AG04450 (cell line): ENCODE results near the gene POU1F1. TPM values are rescaled to one million over a fixed set of nuclear protein-coding genes. Genes with fewer than 3 reads are reported as not detected.
A peak's percentile ranks its signal among the peaks of the same experiment; 100 is the strongest.

ENCODE experiments used
- CTCF ChIA-PET: fragments of 300-600, 350-600 bp; formaldehyde crosslinking; extraction: SDS; loops from one replicate; lab custom pipeline; 2022; ENCODE audit warnings: antibody characterized with exemption, inconsistent platforms; lab: Charles Lee
- POLR2A ChIA-PET: fragments of 350-600 bp; formaldehyde crosslinking; extraction: SDS; loops from one replicate; lab custom pipeline; 2021; ENCODE audit warnings: antibody characterized with exemption, inconsistent platforms; lab: Yijun Ruan, JAX
- DNase-seq: peaks from one replicate; pipeline ENCODE4 v3.0.0-alpha.2; 2011; ENCODE audit warnings: low read depth, low spot score
- H3K27ac ChIP-seq: one replicate; pipeline ENCODE4 v1.5.1; 2012; ENCODE audit warnings: low read depth, low read length, control low read depth
- H3K27me3 ChIP-seq: one replicate; pipeline ENCODE4 v1.6.0; 2012; ENCODE audit warnings: low read length; ENCODE audit not compliant: control insufficient read depth, insufficient read depth
- H3K4me3 ChIP-seq: 2 replicates; pipeline ENCODE4 v1.5.1; 2011; ENCODE audit warnings: mild to moderate bottlenecking, low read depth, low read length, control low read depth
- H3K9me3 ChIP-seq: 2 replicates; pipeline ENCODE4 v1.5.1; 2012; ENCODE audit warnings: low read length; ENCODE audit not compliant: control insufficient read depth, insufficient read depth
- CTCF ChIP-seq: IDR thresholded peaks from 2 replicates; pipeline ENCODE4 v1.5.1; 2011; ENCODE audit warnings: low read depth, low read length, control low read depth, inconsistent platforms
- polyA plus RNA-seq: library from polyadenylated mRNA; depleted of rRNA; stranded (reverse); fragments of >200 nt; gene quantifications from 2 replicates; pipeline ENCODE4 v1.2.3, GENCODE V29; 2011

Gene POU1F1
- polyA plus RNA-seq, 1 experiment: not detected

- peaks cover 2% of the 10 kb centered on the region; the same call in 1 of the 2 replicates for H3K9me3 ChIP-seq
- no peaks in the 10 kb centered on the region for H3K27me3 ChIP-seq
- CTCF ChIA-PET: interaction anchor here (1.0 kb wide), 1 partner anchor 32 kb away, joined by 3 read pairs; no protein-coding TSS in a partner anchor
- H3K4me3 ChIP-seq: peak overlapping the region; percentile 76
- POLR2A ChIA-PET: no interaction called here
- DNase-seq: no peak
- TF ChIP-seq CTCF: no peak
- no peak overlapping the region for H3K27ac ChIP-seq
These were observed 48.1 kb downstream of the POU1F1 start for GRCh38 chr3:87228316-87228715.

DNA sequence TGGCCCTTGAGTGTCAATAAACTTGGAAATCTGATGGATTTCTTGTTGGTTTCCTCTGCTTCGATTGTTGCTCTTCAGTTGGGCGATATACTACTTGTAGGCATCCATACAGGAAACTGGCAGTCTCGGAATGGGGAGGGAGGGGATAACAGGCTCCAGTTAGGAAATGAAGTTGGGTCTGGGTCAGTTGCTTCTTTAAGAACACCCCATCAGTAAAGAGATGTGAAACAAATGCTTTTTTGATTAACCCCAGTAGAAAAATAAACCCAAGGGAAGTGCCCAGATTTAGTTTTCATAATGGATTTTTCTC lies 48.6 kb downstream of the POU1F1 start:
- CTCF ChIA-PET: interaction anchor here (1.0 kb wide), 1 partner anchor 33 kb away, joined by 3 read pairs; no protein-coding TSS in a partner anchor
- H3K27me3 ChIP-seq: peaks cover 2% of the 10 kb centered on the region
- peak overlapping the region; percentile 84 for H3K27ac ChIP-seq
- H3K4me3 ChIP-seq: peak overlapping the region; percentile 76
- H3K9me3 ChIP-seq: peaks cover 2% of the 10 kb centered on the region; the same call in 1 of the 2 replicates
- POLR2A ChIA-PET: no interaction called here
- DNase-seq: no peak
- TF ChIP-seq CTCF: no peak

- Histone ChIP-seq H3K27me3 (peaks cover 2% of the 10 kb centered on the region), H3K9me3 (peaks cover 2% of the 10 kb centered on the region; the same call in 1 of the 2 replicates), H3K4me3 (peak within 1 kb of the TSS; percentile 76), H3K27ac (peak within 1 kb of the TSS; percentile 84)
- ChIA-PET POLR2A (interaction anchor here (1.0 kb wide), 1 partner anchor 20 kb away, joined by 4 read pairs; no protein-coding TSS in a partner anchor), CTCF (interaction anchor here (1.0 to 2.7 kb wide), 2 partner anchors 21 to 33 kb away, joined by 3 to 13 read pairs; no protein-coding TSS in a partner anchor)
- no peak for TF ChIP-seq CTCF
- peak; percentile 79 for DNase-seq
These were observed 49.1 kb downstream of the POU1F1 start, which contains the start of gene CHMP2B for GRCh38 chr3:87227104-87227834. Gene CHMP2B (plus strand): TSS chr3:87227309. CDS start chr3:87227523, 214 bp downstream.

- no peak for DNase-seq
- Histone ChIP-seq H3K27me3 (peaks cover 2% of the 10 kb centered on the region), H3K4me3 (no peak overlapping the region), H3K27ac (no peak overlapping the region), H3K9me3 (peaks cover 2% of the 10 kb centered on the region; the same call in 1 of the 2 replicates)
- TF ChIP-seq CTCF: no peak
- POLR2A ChIA-PET: no interaction called here
- CTCF ChIA-PET: interaction anchor here (0.8 to 2.7 kb wide), 6 partner anchors 8 to 777 kb away, joined by 3 to 13 read pairs (median 3); no protein-coding TSS in a partner anchor
These were observed 50.7 kb downstream of the POU1F1 start for GRCh38 chr3:87225659-87226058.

DNA sequence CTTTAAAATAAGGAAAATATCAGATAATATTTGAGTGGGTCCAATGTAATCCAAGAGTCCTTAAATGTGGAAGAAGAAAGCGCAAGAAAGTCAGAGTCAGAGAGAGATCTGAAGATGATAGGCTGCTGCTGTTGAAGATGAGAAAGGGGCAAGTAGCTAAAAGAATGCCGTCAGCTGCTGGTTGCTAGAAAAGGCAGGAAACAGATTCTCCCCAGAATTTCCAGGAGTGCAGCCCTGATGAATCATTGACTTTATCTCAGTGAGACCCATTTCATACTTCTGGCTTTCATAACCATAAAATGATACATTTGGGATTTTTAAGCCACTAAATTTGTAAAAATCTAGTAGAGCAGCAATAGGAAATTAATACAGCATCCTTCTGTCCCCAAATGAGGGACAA lies 56.8 kb downstream of the POU1F1 start:
- no peak for TF ChIP-seq CTCF

More for the DNA sequence above, 56.8 kb downstream of the POU1F1 start:
- Histone ChIP-seq H3K4me3 (no peak overlapping the region), H3K9me3 (no peaks in the 10 kb centered on the region), H3K27me3 (peaks cover 5% of the 10 kb centered on the region), H3K27ac (no peak overlapping the region)
- ChIA-PET CTCF (no interaction called here), POLR2A (no interaction called here)
- DNase-seq: no peak
